ENCODE results near the gene CELSR2.

CELSR2 gene

DNA sequence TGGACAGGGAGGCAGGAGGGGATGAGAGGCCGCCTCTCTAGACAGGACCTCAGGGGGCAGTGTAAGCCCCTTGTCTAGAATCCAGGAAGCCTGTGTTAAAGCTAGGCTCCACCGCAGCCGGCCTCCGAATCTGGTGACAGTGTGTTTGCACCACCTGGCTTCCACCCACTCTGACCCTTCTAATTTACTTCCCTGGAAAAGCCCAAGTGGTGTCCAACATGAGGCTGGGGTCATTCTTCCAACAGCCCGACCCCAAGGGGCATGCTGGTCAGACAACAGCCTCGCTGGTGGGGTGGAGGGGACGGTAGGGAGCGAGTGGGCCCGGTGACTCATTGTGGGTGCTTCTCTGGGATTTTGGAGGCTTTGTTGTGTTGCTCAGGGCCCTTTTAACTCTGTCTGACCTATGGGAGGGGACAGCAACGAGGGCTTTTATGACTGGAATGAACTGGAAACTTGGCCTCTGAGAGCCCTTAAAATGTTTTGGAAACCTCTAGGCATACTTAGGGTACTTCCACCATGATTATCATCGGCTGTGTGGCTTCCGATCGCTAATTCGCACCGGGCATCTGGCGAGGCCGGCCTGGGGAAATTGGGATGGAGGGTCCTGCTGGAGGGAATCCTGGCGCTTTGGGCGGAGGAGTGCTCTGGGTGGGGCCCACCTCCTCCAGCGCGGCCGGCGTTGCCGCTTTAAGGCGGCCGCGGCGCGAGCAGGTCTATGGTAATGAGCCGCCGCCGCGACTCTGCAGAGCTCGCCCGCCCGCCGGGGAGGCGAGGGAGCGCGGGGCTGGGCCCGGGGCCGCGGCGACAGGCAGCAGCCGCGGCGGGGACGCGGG lies at the start of gene CELSR2:
CELSR2 (plus strand) TSS at position 743 of the 833 bp plus-strand sequence. CDS start 541 bp downstream, outside the sequence.
- Histone ChIP-seq H3K9ac (peak within 1 kb of the TSS; percentile 25; the same call in 1 of the 2 replicates), H4K20me1 (ENCODE audit: insufficient read depth) (no peaks in the 10 kb centered on the region), H3K4me3 (IDR thresholded peaks at IDR 0.05; ENCODE audit: insufficient read depth, low read depth, low read length) (peak within 1 kb of the TSS; percentile 44), H3K79me2 (ENCODE audit: insufficient read depth, low read depth) (no peaks in the 10 kb centered on the region), H2AFZ (ENCODE audit: low read depth) (peak within 1 kb of the TSS; percentile 75), H3K27me3 (ENCODE audit: insufficient read depth, low read depth) (no peaks in the 10 kb centered on the region), H3K4me2 (peak within 1 kb of the TSS; percentile 61), H3K27ac (no peak within 1 kb of the TSS), H3K4me1 (ENCODE audit: low read depth, poor library complexity, severe bottlenecking) (peaks cover 10% of the 10 kb centered on the region), H3K36me3 (ENCODE audit: insufficient read depth) (no peaks in the 10 kb centered on the region)
- TF ChIP-seq, protein P1, sequence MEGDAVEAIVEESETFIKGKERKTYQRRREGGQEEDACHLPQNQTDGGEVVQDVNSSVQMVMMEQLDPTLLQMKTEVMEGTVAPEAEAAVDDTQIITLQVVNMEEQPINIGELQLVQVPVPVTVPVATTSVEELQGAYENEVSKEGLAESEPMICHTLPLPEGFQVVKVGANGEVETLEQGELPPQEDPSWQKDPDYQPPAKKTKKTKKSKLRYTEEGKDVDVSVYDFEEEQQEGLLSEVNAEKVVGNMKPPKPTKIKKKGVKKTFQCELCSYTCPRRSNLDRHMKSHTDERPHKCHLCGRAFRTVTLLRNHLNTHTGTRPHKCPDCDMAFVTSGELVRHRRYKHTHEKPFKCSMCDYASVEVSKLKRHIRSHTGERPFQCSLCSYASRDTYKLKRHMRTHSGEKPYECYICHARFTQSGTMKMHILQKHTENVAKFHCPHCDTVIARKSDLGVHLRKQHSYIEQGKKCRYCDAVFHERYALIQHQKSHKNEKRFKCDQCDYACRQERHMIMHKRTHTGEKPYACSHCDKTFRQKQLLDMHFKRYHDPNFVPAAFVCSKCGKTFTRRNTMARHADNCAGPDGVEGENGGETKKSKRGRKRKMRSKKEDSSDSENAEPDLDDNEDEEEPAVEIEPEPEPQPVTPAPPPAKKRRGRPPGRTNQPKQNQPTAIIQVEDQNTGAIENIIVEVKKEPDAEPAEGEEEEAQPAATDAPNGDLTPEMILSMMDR (conservative IDR thresholded peaks at IDR 0.05; ENCODE audit: low read depth, low read length), result no peak

GRCh38 chr1:109199710-109200109 lies 49.6 kb upstream of the CELSR2 start:
- no peaks in the 10 kb centered on the region for H3K4me1 ChIP-seq (ENCODE audit: low read depth, poor library complexity, severe bottlenecking)
- H3K27me3 ChIP-seq (ENCODE audit: insufficient read depth, low read depth), result no peaks in the 10 kb centered on the region
- no peak overlapping the region for H3K4me3 ChIP-seq (IDR thresholded peaks at IDR 0.05; ENCODE audit: insufficient read depth, low read depth, low read length)
- H3K4me2 ChIP-seq, result no peak overlapping the region
- H3K36me3 ChIP-seq (ENCODE audit: insufficient read depth), result no peaks in the 10 kb centered on the region
- no peak overlapping the region for H3K9ac ChIP-seq
- no peak overlapping the region for H2AFZ ChIP-seq (ENCODE audit: low read depth)
- H4K20me1 ChIP-seq (ENCODE audit: insufficient read depth), result no peaks in the 10 kb centered on the region
- no peak overlapping the region for H3K27ac ChIP-seq
- TF ChIP-seq, protein P1 (conservative IDR thresholded peaks at IDR 0.05; ENCODE audit: low read depth, low read length), result no peak
- H3K79me2 ChIP-seq (ENCODE audit: insufficient read depth, low read depth), result no peaks in the 10 kb centered on the region

DNA sequence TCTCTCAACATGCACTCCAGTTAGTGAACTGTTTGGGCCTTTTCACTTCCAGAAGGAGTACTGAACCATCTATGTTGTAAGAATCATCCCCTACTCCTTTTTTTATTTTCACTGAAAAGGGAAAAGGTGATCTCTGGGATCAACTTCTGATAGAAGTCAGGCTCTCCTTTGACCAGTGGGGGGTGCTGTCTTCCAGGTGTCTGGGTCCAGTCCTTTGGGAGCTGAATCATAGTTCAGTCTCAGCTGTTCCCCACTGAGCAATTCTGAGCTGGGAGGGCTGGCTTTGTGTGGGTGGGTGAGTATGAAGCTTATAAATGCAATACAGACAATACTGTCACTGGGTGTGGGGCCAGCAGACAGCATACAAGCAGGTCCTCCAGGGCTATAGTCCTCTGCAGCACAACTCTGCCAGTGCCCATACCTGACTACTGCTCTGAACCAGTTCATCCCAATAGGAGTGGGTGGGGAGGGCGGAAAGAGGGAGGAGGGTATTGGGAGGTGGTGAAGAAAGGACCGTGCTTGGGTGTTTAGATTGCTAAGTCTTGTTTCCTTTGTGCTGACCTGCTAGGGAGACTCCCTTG lies 48.1 kb upstream of the CELSR2 start:
- Histone ChIP-seq H3K27me3 (ENCODE audit: insufficient read depth, low read depth) (no peaks in the 10 kb centered on the region), H3K4me2 (no peak overlapping the region), H3K79me2 (ENCODE audit: insufficient read depth, low read depth) (no peaks in the 10 kb centered on the region), H3K27ac (no peak overlapping the region), H3K9ac (no peak overlapping the region), H3K4me1 (ENCODE audit: low read depth, poor library complexity, severe bottlenecking) (no peaks in the 10 kb centered on the region), H3K36me3 (ENCODE audit: insufficient read depth) (no peaks in the 10 kb centered on the region), H2AFZ (ENCODE audit: low read depth) (no peak overlapping the region), H4K20me1 (ENCODE audit: insufficient read depth) (no peaks in the 10 kb centered on the region), H3K4me3 (IDR thresholded peaks at IDR 0.05; ENCODE audit: insufficient read depth, low read depth, low read length) (no peak overlapping the region)
- TF ChIP-seq, protein P1 (conservative IDR thresholded peaks at IDR 0.05; ENCODE audit: low read depth, low read length), result peak; percentile 88

DNA sequence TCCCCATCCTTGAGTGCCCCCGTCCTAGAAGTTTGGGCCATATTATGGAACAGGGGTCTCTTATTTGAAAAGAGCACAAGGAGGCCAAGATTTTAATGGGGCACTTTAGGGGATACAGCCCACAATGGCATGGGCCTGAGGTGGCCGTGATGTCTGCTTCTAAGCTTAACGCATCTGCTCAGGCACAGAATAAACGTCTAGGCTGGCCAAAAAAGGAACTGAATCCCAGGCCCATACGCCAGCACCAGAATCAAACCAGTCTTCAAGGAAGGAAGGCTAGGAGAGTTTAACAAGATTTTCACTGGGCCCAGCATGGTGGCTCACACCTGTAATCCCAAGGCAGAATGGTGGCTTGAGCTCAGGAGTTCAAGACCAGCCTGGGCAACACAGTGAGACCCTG lies 44.9 kb upstream of the CELSR2 start:
- no peaks in the 10 kb centered on the region for H3K36me3 ChIP-seq (ENCODE audit: insufficient read depth)
- no peak overlapping the region for H3K9ac ChIP-seq
- no peaks in the 10 kb centered on the region for H3K27me3 ChIP-seq (ENCODE audit: insufficient read depth, low read depth)
- no peaks in the 10 kb centered on the region for H3K4me1 ChIP-seq (ENCODE audit: low read depth, poor library complexity, severe bottlenecking)
- no peak overlapping the region for H3K4me3 ChIP-seq (IDR thresholded peaks at IDR 0.05; ENCODE audit: insufficient read depth, low read depth, low read length)
- H2AFZ ChIP-seq (ENCODE audit: low read depth), result no peak overlapping the region
- no peak overlapping the region for H3K4me2 ChIP-seq
- TF ChIP-seq, protein P1 (conservative IDR thresholded peaks at IDR 0.05; ENCODE audit: low read depth, low read length), result no peak
- H3K27ac ChIP-seq, result no peak overlapping the region
- H3K79me2 ChIP-seq (ENCODE audit: insufficient read depth, low read depth), result no peaks in the 10 kb centered on the region
- no peaks in the 10 kb centered on the region for H4K20me1 ChIP-seq (ENCODE audit: insufficient read depth)
